CD1c-positive myeloid dendritic cell (primary cell): ENCODE measurements around the gene ARHGDIG.

Source experiments
- DNase-seq: peaks from one replicate; pipeline ENCODE4 v3.0.0-alpha.2; 2016; ENCODE audit errors: extremely low spot score

Gene ARHGDIG

DNA sequence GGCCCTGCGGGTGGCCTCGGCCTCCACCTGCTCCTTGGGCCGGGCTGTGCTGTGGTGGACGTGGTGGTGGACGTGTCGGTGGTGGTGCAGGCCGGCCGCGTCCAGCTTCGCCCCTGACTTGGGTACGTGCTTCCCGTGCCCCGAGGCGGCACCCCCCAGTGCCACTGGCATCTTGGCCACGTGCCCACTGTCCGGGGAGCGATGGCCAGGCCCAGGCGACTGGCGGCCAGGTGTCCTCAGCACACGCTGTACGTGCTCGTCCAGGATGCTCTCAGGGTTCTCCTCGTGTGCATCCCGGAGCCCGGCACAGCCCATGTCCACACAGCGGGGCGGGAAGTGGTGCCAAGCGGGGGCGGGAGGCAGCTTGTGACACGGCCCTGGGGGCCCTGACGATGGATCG, 17.4 kb downstream of the ARHGDIG start:
- DNase-seq = no peak

DNA sequence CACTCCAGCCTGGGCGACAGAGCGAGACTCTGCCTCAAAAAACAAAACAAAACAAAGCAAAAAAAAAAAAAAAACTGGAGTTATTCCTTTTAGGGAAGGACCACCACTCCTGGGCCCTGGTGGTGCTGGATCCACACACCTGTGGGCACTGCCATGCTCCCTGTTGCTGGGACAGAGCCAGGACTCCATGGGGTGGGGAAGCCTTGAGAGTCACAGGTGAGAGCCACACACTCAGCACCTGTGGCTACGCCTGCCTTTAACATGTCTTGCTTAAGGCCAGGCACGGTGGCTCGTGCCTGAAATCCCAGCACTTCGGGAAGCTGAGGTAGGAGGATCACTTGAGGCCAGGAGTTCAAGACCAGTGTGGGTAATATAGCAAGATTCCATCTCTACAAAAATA, 20.8 kb downstream of the ARHGDIG start:
- no peak for DNase-seq

DNA sequence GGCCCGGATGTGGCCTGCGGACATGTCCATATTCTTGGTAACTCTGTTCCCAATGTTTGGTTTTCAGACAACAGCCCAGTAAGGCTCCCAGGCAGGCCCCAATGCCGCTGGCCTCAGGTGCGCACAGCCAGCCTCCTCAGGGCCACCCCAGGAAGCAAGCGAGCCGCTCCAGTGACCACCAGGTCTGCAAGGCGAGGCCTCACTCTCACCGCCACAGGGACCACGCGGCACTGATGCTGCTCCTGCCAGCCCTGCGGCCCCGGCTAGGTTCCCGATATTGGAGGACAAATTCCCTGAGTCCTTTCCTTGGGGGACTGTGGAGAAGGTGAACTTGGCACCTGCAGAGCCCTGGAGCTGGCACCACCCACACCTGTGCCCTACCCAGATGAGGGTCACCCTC, 21.6 kb downstream of the ARHGDIG start:
- DNase-seq = no peak

DNA sequence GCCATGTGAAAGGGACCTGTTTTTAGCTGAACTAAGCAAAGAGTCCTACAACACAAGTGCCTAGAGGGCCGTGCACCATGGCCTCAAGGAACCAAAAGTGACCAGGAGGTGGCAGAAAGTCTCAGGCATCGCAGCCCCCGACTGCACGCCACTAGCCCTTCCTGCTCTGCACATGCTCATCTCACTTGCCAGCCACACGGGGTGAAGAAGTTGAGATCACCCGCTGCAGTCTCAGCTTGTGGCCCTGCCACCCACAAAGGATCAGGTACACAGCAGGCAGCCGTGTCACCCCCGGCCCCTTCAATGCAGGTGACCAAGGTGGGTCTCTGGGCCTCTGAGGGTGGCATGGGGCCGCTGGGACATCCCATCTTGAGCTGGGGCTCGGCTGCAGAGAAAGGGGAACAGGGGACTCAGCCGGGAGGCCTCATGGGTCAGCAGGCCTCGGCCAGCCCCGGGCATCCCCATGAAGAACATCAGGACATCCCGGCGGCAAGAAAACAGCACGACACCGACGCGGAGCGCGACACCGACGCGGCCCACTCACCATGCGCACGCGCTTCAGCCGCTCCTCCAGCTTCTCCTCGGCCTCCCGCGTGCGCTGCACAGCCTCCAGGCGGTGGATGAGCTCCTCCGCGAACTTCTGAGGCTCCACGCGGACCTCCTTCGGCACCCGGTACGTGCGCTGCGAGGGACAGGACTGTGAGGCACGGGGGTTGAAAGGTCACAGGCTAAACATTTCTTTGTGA, 23.5 kb downstream of the ARHGDIG start:
- peak; percentile 26 for DNase-seq

DNA sequence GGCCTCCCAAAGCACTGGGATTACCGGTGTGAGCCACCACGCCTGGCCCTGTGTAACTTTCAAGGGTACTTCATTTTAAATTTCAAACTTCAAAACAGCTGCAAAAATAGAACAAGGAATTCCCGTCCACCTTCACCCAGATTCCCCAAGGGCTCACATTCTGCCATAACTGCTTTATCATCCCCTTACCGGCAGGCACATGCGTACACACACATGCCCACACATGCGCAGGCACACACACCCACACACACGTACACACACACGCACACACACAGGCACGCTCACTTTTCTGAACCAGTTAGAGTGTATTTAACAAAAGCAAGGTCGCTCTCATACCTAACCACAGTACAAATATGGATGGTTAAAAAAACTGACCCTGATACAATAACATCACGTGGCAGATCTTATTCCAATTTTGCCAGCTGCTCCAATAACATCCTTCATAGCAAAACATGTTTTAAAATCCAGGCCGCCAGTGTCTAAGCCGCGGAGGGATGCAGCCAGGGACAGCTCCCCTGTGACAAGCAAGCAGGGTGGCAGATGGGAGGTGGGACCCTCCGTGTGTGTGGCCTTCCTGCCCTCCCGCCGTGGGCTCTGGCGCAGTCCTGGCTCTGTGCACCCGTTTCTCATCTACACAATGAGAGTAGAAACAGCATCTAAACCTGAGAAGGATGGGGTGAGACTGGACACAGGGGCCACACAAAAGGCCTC, 25.7 kb downstream of the ARHGDIG start:
- DNase-seq = no peak

DNA sequence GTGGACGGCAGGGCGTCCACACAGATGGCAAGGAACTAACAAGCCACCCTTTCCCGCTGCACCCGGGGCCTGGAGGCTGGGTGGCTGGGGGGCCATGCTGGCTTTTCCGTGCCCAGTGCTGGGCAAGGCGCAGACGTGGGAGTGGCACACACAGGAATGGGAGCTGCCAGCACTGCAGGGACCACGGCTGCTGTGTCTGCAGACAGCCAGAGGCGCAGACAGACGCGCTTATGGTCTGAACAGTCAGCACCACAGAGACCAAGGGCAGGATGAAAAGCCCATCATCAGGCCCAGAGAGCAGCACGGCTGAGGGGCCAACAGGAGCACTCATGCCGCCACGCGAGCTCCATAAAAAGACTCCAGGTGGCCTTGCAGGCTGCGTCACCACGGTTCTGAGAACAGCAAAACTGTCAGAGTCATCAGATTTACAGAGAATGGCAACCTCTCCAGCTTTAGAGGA, 26.6 kb downstream of the ARHGDIG start:
- no peak for DNase-seq

DNA sequence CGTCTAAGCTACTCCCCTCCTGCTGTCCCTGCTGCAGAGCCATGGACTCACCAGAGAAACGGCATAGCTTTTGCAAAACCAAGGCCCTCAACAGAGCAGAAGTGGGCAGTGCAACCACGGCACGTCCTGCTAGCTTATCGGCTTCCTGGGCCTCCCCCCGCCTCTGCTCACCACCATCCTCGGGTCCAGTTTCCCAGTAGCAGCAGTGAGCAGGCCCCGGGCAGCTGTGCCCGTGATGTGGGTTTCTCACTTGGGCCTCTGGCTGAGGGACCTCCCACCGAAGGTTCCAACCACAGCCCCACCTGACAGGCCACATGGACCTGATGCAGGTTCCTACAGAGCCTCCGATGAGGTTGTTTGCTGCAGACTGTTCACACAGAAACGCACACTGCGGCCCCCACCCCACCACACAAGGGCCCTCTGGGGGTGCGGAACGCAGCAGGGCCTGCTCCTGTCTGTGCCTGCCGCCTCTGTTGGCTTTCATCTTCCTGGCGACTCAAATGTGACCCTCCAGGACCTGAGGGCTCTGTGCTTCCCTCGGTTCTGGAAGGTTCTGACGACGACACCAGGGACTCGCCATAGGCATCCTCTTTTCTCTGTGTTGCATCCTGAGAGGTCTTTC, 27.4 kb downstream of the ARHGDIG start:
- no peak for DNase-seq

DNA sequence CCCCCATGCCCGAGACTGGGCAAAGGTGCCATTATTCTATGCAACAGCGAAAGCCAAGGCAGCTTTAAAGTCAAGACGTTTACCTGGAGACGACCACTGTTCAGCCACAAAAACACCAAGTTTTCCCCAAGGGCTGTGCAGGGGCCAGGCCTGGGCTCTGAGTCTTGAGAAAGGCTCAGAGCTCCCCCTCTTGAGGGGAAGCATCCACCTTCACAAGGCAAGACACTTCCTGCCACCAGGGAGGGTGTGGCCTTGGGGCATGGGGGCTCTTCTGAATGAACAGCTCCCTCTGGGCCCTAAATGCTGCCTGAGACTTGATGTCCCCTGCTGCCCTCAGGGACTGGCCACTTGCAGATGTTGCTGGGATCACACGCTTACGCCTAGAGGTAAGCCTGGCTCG, 29.1 kb downstream of the ARHGDIG start:
- no peak for DNase-seq

DNA sequence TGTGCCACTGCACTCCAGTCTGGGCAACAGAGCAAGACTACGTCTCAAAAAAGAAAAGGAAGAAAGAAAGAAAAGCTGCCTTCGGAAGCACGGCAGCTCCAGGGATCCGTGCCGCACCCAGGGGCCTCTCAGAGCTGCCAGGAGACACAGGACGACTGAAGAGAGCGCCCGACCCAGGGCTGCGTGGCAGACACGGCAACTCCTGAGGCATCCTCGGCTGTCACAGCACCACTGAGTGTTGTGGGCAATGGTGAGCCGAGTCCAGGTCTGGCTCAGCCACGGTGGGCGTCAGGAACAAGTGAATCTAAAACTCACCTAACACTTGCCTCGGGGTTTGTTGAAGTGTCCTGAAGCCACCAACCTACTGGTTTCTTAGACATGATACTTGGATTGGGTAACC, 31.3 kb downstream of the ARHGDIG start:
- no peak for DNase-seq

DNA sequence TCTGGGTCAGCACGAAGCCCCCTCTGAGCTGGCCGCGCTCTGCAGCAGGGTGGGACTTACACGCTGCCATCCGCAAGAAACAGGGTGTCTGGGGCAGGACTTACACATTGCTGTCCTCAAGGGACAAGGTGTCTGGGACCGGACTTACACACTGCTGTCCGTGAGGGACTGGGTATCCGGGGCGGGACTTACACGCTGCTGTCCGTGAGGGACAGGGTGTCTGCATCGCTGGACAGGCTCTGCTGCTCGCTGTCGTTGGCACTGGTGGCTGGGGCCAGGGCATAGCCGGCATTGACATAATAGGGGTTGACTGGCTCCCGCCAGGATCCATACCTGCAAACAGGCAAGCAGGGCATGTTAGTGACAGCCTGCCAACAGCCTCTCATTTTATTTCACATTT, 34.0 kb downstream of the ARHGDIG start:
- DNase-seq = no peak

DNA sequence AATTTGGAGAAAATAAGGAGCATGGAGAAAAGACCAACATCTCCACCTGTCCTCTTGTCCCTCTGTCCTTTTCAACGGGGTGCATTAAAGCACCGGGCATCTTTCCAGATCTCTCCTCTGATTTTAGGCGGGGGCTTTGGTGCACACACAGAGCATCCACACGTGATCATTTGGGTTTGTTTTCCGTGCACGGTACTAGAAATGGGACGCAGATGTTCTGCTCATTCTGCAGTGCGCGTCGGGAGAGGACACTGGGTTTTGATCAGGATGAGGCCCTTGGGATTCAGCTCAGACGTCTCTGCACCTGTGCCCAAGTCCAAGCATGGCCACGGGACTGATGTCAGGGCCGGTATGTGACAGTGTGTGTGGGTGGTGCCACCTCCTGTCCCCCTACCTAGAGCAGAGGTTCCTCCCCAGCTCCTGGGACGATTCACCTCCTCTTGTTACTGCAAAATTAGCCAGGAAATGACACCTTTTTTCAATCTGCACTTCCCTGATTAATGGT, 34.5 kb downstream of the ARHGDIG start:
- DNase-seq = no peak

DNA sequence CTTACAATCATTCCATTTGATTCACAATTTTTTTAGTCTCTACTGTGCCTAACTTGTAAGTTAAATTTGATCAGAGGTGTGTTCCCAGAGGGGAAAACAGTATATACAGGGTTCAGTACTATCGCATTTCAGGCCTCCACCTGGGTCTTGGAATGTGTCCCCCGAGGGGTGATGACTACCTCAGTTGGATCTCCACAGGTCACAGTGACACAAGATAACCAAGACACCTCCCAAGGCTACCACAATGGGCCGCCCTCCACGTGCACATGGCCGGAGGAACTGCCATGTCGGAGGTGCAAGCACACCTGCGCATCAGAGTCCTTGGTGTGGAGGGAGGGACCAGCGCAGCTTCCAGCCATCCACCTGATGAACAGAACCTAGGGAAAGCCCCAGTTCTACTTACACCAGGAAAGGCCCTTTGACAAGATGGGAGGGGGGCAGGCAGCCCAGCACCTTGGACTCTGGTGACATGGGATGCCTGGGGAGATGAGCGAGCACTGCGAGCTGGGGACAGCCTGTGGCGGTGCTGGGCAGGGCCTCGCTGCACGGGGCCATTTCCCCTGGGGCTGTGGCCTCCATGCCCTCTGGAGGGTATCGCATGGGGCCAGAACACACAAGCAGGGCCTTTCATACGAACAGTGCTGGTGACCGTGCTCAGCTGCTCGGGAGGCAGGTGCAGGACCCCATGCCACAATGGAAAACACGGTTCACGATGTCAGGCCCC, 36.5 kb downstream of the ARHGDIG start:
- DNase-seq = no peak

DNA sequence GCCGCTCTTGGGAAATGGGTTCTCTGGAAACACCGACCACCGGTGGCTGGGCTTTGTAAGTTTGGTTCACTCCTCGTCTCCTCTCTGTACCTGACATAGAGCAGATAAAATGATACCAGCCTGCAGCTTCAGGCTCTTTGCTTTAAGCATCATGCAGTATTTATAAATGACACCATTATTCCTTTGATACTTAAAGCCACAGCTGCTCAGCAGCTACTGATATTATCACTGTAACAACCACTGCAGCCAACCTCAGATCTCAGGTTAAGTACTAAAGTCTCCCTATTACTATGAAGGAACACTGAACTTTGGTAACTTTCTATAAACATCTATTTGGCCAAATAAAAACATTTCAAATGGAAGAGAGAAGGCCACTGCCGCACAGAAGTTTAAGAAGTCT, 37.2 kb downstream of the ARHGDIG start:
- DNase-seq = no peak

DNA sequence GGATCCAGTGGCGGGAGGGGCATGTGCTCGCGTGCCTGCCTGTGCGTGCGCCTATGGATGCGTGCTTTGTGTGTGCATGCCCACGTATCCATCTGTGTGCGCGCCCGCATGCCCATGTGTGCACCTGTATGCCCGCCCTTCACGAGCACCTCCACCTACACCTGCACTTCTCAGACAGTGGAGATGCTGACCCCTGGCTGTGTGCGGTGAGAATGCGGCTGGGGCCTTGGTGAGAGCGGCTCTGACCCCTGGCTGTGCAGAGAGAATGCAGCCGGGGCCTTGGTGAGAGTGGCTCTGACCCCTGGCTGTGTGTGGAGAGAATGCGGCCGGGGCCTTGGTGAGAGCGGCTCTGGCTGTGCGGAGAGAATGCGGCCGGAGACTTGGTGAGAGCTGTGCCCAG, 38.2 kb downstream of the ARHGDIG start:
- no peak for DNase-seq

DNA sequence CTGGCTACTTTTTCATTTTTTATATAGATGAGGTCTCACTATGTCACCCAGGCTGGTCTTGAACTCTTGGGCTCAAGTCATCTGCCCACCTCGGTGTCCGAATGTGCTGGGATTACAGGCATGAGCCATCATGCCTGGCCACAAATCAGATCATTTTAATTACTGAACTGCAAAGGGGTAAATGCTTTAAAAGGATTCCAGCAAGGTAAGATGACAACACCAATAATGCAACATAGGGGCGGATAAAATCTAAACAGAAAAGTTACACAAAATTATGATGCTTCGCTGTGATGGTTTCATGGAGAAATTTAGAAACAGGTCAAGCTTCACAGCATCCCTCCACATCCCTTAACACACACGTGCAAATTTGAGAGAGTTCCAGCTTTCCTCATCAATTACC, 39.8 kb downstream of the ARHGDIG start:
- DNase-seq = no peak

DNA sequence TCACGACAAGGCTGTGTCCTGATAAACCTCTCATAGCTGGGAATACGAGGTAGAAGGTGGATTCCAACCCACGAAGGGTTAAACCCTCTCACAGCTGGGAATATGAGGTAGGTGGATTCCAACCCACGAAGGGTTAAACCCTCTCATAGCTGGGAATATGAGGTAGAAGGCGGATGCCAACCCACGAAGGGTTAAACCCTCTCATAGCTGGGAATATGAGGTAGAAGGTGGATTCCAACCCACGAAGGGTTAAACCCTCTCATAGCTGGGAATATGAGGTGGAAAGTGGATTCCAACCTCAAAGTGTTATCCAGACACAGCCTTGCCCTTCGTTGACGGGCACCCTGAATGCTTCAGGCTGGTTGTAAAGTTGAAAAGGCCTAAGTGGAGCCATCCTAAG, 41.1 kb downstream of the ARHGDIG start:
- no peak for DNase-seq

DNA sequence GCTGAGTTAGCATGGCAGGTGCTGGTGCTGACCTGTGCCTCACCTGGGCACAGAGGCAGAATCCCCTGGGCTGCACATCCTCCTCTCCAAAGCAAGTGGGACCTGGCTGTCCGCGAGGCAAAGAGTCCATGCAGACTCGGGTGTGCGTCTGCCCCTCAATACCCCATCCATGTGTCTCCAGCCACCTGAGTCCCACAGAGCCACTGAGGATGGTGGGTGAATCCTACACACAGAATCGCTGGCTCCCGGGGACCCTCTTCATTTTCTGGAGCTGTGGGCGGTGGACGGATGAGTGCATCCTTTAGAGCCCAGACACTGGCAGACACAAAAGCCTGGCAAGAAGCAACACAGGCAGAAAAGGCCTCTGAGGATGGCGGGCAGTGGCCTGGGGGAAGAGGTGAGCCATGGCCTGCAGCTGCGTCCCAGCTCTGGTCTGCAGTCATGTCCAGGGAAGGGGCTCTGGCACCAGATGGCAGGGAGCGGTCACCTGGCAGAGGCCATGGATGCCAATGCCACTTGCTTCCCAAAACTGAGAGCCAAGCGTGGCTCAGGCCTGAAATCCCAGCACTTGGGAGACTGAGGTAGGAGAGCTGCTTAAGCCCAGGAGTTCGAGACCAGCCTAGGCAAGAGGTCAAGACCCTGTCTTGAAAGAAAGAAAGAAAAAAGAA, 42.2 kb downstream of the ARHGDIG start:
- DNase-seq = no peak

DNA sequence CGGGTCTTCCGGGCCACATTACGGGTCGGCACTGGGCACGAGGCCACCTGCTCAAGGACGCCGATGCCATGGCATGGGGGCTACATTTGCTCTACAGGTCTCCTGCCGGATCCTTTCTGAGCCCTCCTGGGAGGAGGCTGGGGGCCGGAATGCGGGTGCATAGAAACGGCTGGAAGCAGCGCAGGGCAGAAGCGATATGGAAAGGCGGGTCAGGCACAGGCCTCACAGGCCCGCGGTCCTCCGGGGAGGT, 43.7 kb downstream of the ARHGDIG start:
- DNase-seq = no peak

DNA sequence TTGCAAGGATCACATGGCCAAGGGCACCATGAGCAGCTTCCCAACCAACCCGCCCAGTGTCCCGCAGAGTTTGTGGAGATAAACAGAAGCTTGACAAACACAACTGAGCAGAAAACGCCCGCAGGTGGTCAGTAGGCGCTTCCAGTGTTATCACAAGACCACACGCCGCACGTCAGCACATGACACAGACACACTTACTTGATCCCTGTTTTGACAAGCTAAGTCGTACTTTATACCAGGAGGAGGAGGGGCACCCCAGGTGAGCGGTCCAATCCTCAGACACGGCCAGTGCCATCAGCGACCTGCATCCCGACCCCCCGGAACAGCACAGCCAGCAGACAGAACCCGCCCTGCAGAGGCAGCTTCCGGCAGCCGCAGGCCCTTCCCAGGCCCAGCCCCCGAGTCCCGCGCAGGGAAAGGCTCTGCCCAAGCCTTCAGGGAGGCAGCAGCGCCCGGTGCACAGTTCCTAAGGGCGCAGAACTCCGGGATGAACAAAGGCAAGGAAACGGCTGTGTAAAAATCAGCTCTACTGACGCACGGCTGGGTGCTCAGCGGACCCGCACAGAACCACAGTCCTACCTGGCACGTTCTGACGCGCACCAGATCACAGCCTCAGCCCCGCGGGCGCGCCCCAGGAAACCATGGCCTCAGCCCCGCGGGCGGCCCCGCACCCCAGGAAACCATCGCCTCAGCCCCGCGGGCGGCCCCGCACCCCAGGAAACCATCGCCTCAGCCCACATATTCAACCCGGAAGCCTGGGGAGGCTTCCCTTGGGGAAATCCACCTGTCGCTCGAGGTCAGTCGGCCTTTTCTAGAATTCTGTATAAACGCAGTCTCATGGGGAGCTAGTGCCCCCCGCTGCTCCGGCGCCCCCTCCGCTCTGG, 44.3 kb downstream of the ARHGDIG start:
- peak; percentile 18 for DNase-seq

DNA sequence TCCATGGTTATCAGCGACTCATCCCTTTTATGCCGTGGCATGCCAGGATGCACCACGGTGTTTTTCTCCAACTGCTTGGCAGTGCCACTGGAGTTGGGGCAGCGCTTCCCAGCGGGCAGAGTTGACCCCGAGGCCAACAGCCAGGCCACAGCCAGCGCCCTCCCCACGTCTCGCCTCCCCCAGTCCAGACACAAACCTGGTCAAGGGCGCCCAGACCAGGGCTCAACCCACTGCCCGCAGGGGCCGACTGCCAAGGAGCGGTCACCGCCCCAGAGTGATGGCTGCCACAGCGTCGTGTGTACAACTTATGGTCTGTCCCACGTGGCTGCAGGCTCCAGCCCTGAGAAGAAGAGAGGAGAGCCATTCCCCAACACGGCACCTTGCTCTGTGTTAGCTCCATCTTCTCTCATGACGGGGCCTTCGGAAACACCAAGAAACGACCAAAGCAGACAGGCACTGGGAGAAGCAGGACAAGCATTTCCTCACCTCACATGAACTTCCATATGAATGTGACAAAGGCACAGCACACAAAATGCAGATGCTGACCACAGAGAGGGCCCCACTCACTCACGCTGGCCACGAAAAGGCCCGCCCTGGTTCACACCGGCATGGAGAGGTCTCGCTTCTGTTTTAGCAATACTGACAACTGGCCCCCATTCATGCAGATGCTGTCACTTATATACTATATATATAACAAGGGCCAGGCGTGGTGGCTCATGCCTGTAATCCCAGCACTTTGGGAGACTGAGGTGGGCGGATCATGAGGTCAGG, 45.2 kb downstream of the ARHGDIG start:
- DNase-seq = peak; percentile 15
